MM.1S (cell line): ENCODE measurements around the gene PCNX3.

Source experiments
- DNase-seq: peaks from one replicate; pipeline ENCODE4 v3.0.0-alpha.2; 2015
- H2AFZ ChIP-seq: fragments of 300-600 bp; sonication (generic); 2 replicates; pipeline ENCODE4 v1.6.0; 2016; ENCODE audit warnings: antibody characterized with exemption, low read length
- H3F3A ChIP-seq: fragments of 300-600 bp; sonication (generic); 2 replicates; pipeline ENCODE4 v1.6.1; 2016; ENCODE audit warnings: mild to moderate bottlenecking, antibody characterized with exemption, low read length, moderate library complexity, mixed read lengths; ENCODE audit not compliant: insufficient read depth
- H3K27ac ChIP-seq: fragments of 300-600 bp; sonication (generic); 2 replicates; pipeline ENCODE4 v1.5.1; 2016; ENCODE audit warnings: mild to moderate bottlenecking, low read length
- H3K27me3 ChIP-seq: fragments of 300-600 bp; sonication (generic); replicated peaks from 2 replicates; pipeline ENCODE4 v1.6.0; 2016; ENCODE audit warnings: low read length; ENCODE audit not compliant: insufficient read depth
- H3K36me3 ChIP-seq: fragments of 300-600 bp; sonication (generic); replicated peaks from 2 replicates; pipeline ENCODE4 v1.6.1; 2016; ENCODE audit warnings: mild to moderate bottlenecking, low read length, mixed read lengths; ENCODE audit not compliant: insufficient read depth
- H3K4me1 ChIP-seq: fragments of 300-600 bp; sonication (generic); 2 replicates; pipeline ENCODE4 v1.6.1; 2016; ENCODE audit warnings: low read length, mixed read lengths
- H3K4me2 ChIP-seq: fragments of 300-600 bp; sonication (generic); 2 replicates; pipeline ENCODE4 v1.6.0; 2016; ENCODE audit warnings: low read depth, low read length
- H3K4me3 ChIP-seq: fragments of 300-600 bp; sonication (generic); 2 replicates; pipeline ENCODE4 v1.5.1; 2016; ENCODE audit warnings: low read length, mixed read lengths
- H3K79me2 ChIP-seq: fragments of 300-600 bp; sonication (generic); 2 replicates; pipeline ENCODE4 v1.6.1; 2016; ENCODE audit warnings: mixed run types, low read length, mixed read lengths
- H3K9ac ChIP-seq: fragments of 300-600 bp; sonication (generic); 2 replicates; pipeline ENCODE4 v1.6.1; 2016; ENCODE audit warnings: low read length, mixed read lengths
- H3K9me2 ChIP-seq: fragments of 300-600 bp; sonication (generic); replicated peaks from 2 replicates; pipeline ENCODE4 v1.6.1; 2016; ENCODE audit warnings: mild to moderate bottlenecking, low read length, mixed read lengths; ENCODE audit not compliant: insufficient read depth
- H3K9me3 ChIP-seq: fragments of 300-600 bp; sonication (generic); replicated peaks from 2 replicates; pipeline ENCODE4 v1.6.1; 2016; ENCODE audit warnings: mild to moderate bottlenecking, low read length, mixed read lengths; ENCODE audit not compliant: insufficient read depth
- H4K20me1 ChIP-seq: fragments of 300-600 bp; sonication (generic); 2 replicates; pipeline ENCODE4 v1.6.1; 2016; ENCODE audit warnings: mild to moderate bottlenecking, low read length, moderate library complexity, mixed read lengths; ENCODE audit not compliant: insufficient read depth
- EZH2 ChIP-seq: fragments of 300-600 bp; sonication (generic); optimal IDR thresholded peaks from 2 replicates; pipeline ENCODE3; 2017; ENCODE audit warnings: low read depth, mild to moderate bottlenecking, antibody characterized with exemption, low read length, mixed read lengths
- EZH2phosphoT487 ChIP-seq: fragments of 300-600 bp; sonication (generic); IDR thresholded peaks from 2 replicates; pipeline ENCODE4 v1.6.1; 2018; ENCODE audit warnings: antibody characterized with exemption, low read length
- TF ChIP-seq, protein P1 (sequence below): fragments of 300-600 bp; sonication (generic); IDR thresholded peaks from 2 replicates; pipeline ENCODE4 v1.5.1; 2016; ENCODE audit warnings: antibody characterized with exemption, low read length, mixed read lengths

PCNX3 gene

DNA sequence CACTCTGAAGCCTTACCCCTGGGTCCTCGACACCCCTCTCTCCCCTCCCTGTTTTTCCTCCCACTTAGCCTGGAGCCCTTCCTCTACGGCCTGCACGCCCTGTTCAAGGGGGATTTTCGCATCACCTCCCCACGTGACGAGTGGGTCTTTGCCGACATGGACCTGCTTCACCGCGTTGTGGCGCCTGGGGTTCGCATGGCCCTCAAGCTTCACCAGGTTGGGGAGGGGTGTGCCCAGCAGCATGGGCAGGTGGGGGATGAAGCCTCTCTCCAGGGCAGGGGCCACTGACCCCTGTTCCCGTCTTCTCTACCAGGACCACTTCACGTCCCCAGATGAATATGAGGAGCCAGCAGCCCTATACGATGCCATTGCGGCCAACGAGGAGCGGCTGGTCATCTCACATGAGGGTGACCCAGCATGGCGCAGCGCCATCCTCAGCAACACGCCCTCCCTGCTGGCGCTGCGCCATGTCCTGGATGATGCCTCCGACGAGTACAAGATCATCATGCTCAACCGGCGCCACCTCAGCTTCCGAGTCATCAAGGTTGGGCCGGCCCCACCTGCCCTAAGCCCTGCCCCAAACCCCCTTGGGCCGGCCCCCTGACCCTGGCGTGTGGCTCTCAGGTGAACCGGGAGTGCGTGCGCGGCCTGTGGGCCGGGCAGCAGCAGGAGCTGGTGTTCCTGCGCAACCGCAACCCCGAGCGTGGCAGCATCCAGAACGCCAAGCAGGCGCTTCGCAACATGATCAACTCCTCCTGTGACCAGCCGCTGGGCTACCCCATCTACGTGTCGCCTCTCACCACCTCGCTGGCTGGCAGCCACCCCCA is 19.5 kb downstream of the PCNX3 start:
- H3K4me1 ChIP-seq, result peaks cover 9% of the 10 kb centered on the region
- no peaks in the 10 kb centered on the region for H3K27me3 ChIP-seq
- no peak overlapping the region for H3K4me3 ChIP-seq
- H3K9me2 ChIP-seq, result no peaks in the 10 kb centered on the region
- no peak for DNase-seq
- no peak overlapping the region for H3K9ac ChIP-seq
- H2AFZ ChIP-seq, result no peak overlapping the region
- TF ChIP-seq EZH2phosphoT487 (no peak), EZH2 (no peak)
- TF ChIP-seq, protein P1, sequence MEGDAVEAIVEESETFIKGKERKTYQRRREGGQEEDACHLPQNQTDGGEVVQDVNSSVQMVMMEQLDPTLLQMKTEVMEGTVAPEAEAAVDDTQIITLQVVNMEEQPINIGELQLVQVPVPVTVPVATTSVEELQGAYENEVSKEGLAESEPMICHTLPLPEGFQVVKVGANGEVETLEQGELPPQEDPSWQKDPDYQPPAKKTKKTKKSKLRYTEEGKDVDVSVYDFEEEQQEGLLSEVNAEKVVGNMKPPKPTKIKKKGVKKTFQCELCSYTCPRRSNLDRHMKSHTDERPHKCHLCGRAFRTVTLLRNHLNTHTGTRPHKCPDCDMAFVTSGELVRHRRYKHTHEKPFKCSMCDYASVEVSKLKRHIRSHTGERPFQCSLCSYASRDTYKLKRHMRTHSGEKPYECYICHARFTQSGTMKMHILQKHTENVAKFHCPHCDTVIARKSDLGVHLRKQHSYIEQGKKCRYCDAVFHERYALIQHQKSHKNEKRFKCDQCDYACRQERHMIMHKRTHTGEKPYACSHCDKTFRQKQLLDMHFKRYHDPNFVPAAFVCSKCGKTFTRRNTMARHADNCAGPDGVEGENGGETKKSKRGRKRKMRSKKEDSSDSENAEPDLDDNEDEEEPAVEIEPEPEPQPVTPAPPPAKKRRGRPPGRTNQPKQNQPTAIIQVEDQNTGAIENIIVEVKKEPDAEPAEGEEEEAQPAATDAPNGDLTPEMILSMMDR, result no peak
- H3K27ac ChIP-seq, result no peak overlapping the region
- no peaks in the 10 kb centered on the region for H3K36me3 ChIP-seq
- no peak overlapping the region for H3K4me2 ChIP-seq
- H3K79me2 ChIP-seq, result peaks cover 9% of the 10 kb centered on the region; the same call in 1 of the 2 replicates
- no peaks in the 10 kb centered on the region for H4K20me1 ChIP-seq
- H3K9me3 ChIP-seq, result no peaks in the 10 kb centered on the region
- H3F3A ChIP-seq, result peaks cover 14% of the 10 kb centered on the region

DNA sequence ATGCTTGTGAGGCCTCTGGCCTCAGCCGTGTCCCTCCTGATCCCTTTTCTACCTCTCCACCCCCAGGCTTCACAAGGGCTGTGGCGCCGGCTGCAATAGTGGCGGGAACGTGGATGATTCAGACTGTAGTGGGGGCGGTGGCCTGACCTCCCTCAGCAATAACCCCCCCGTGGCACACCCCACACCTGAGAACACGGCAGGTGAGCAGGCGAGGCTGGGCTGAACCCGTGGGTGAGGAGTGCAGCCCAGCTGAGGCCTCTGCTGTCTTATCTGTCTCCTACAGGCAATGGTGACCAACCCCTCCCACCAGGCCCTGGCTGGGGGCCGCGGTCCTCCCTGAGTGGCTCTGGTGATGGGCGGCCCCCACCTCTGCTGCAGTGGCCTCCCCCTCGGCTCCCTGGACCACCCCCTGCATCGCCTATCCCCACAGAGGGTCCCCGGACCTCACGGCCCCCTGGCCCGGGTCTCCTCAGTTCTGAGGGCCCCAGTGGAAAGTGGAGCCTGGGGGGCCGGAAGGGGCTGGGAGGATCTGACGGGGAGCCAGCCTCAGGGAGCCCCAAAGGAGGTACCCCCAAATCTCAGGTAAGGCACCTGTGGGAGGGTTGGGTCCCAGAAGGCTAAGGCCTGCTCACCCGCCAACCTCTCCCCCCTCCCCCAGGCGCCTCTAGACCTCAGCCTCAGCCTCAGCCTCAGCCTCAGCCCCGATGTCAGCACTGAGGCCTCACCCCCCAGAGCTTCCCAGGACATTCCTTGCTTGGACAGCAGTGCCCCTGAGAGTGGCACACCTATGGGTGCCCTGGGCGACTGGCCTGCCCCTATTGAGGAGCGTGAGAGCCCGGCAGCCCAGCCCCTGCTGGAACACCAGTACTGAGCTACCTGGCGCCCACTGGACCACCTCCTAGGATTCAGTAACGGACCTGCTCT is 20.8 kb downstream of the PCNX3 start:
- peak overlapping the region; percentile 97; the same call in 1 of the 2 replicates for H3K4me2 ChIP-seq
- H3K4me1 ChIP-seq, result peaks cover 9% of the 10 kb centered on the region
- H3K79me2 ChIP-seq, result peaks cover 9% of the 10 kb centered on the region; the same call in 1 of the 2 replicates
- H3K36me3 ChIP-seq, result no peaks in the 10 kb centered on the region
- no peak for DNase-seq
- H3K27me3 ChIP-seq, result no peaks in the 10 kb centered on the region
- H3K9me3 ChIP-seq, result no peaks in the 10 kb centered on the region
- H3K9ac ChIP-seq, result no peak overlapping the region
- TF ChIP-seq, protein P1, result no peak
- TF ChIP-seq EZH2phosphoT487, result no peak
- no peaks in the 10 kb centered on the region for H3K9me2 ChIP-seq
- no peak overlapping the region for H3K27ac ChIP-seq
- H3F3A ChIP-seq, result peaks cover 14% of the 10 kb centered on the region
- no peak overlapping the region for H3K4me3 ChIP-seq
- H2AFZ ChIP-seq, result no peak overlapping the region
- H4K20me1 ChIP-seq, result no peaks in the 10 kb centered on the region

DNA sequence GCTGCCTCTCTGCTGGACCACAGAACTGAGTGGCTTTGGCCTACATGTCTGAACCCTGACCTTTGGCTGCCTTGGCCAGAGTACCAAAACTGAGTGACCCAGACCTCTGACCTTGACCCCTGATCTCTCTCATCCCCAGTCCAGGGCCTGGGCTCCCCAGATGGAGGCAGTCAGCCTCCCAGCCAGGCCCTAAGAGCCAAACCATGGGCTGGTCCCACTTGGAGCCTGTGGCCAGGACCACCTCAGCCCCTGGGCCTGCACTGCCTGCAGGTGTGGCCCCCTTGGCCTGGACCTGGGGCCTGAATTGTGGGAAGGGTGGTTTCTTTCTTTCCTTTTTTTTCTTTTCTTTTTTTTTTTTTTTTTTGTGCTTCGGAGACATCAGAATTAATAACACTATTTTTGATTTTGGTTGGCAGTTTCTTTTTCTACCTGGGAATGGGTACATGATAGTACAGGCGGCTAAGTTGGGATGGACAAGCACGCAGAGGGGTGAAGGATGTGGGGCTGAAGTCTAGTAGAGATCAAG is 21.5 kb downstream of the PCNX3 start:
- Histone ChIP-seq H2AFZ (peak overlapping the region; percentile 57; the same call in 1 of the 2 replicates), H3K9ac (no peak overlapping the region; the same call in 1 of the 2 replicates), H4K20me1 (no peaks in the 10 kb centered on the region), H3K79me2 (peaks cover 9% of the 10 kb centered on the region; the same call in 1 of the 2 replicates), H3K4me3 (no peak overlapping the region), H3K36me3 (no peaks in the 10 kb centered on the region), H3K4me1 (peaks cover 9% of the 10 kb centered on the region), H3F3A (peaks cover 14% of the 10 kb centered on the region), H3K27ac (peak overlapping the region; percentile 49; the same call in 1 of the 2 replicates), H3K27me3 (no peaks in the 10 kb centered on the region), H3K9me3 (no peaks in the 10 kb centered on the region), H3K9me2 (no peaks in the 10 kb centered on the region), H3K4me2 (peak overlapping the region; percentile 97)
- no peak for DNase-seq
- TF ChIP-seq, protein P1, result no peak
- TF ChIP-seq EZH2phosphoT487 (no peak), EZH2 (no peak)
